ENCODE data around the gene C21orf91. TPM values are rescaled to one million over a fixed set of nuclear protein-coding genes. Genes with fewer than 3 reads are reported as not detected.

Gene C21orf91
- total RNA-seq, 1 donor from 2014 or later, result 5.6 TPM

GRCh38 chr21:17759511-17760178 lies 59.5 kb downstream of the C21orf91 start:
- Histone ChIP-seq H3K4me3 (ENCODE audit: low read depth, low read length) (no peak overlapping the region), H3K36me3 (ENCODE audit: control insufficient read depth, insufficient read depth, low read length) (no peaks in the 10 kb centered on the region), H3K27me3 (ENCODE audit: control insufficient read depth, insufficient read depth, low read length) (no peaks in the 10 kb centered on the region)
- TF ChIP-seq CTCF (IDR thresholded peaks at IDR 0.05; ENCODE audit: insufficient read depth, low read length, poor library complexity, severe bottlenecking), result no peak
- no peak for DNase-seq (ENCODE audit: low read depth)

GRCh38 chr21:17758683-17759082 lies 60.5 kb downstream of the C21orf91 start:
- TF ChIP-seq CTCF (IDR thresholded peaks at IDR 0.05; ENCODE audit: insufficient read depth, low read length, poor library complexity, severe bottlenecking), result no peak
- H3K36me3 ChIP-seq (ENCODE audit: control insufficient read depth, insufficient read depth, low read length), result no peaks in the 10 kb centered on the region
- DNase-seq (ENCODE audit: low read depth), result no peak
- H3K4me3 ChIP-seq (ENCODE audit: low read depth, low read length), result no peak overlapping the region
- H3K27me3 ChIP-seq (ENCODE audit: control insufficient read depth, insufficient read depth, low read length), result no peaks in the 10 kb centered on the region

- Histone ChIP-seq H3K36me3 (ENCODE audit: control insufficient read depth, insufficient read depth, low read length) (no peaks in the 10 kb centered on the region), H3K4me3 (ENCODE audit: low read depth, low read length) (no peak overlapping the region), H3K27me3 (ENCODE audit: control insufficient read depth, insufficient read depth, low read length) (no peaks in the 10 kb centered on the region)
- no peak for TF ChIP-seq CTCF (IDR thresholded peaks at IDR 0.05; ENCODE audit: insufficient read depth, low read length, poor library complexity, severe bottlenecking)
- DNase-seq (ENCODE audit: low read depth), result no peak
Measured at GRCh38 chr21:17757671-17758070, 61.5 kb downstream of the C21orf91 start.

- no peaks in the 10 kb centered on the region for H3K36me3 ChIP-seq (ENCODE audit: control insufficient read depth, insufficient read depth, low read length)
- H3K4me3 ChIP-seq (ENCODE audit: low read depth, low read length), result no peak overlapping the region
- no peak for TF ChIP-seq CTCF (IDR thresholded peaks at IDR 0.05; ENCODE audit: insufficient read depth, low read length, poor library complexity, severe bottlenecking)
- DNase-seq (ENCODE audit: low read depth), result no peak
- no peaks in the 10 kb centered on the region for H3K27me3 ChIP-seq (ENCODE audit: control insufficient read depth, insufficient read depth, low read length)
Measured at GRCh38 chr21:17753736-17754135, 65.4 kb downstream of the C21orf91 start.

GRCh38 chr21:17752171-17752570 lies 67.0 kb downstream of the C21orf91 start:
- DNase-seq (ENCODE audit: low read depth), result no peak
- Histone ChIP-seq H3K4me3 (ENCODE audit: low read depth, low read length) (no peak overlapping the region), H3K27me3 (ENCODE audit: control insufficient read depth, insufficient read depth, low read length) (no peaks in the 10 kb centered on the region), H3K36me3 (ENCODE audit: control insufficient read depth, insufficient read depth, low read length) (no peaks in the 10 kb centered on the region)
- TF ChIP-seq CTCF (IDR thresholded peaks at IDR 0.05; ENCODE audit: insufficient read depth, low read length, poor library complexity, severe bottlenecking), result no peak

GRCh38 chr21:17746920-17747319 lies 72.2 kb downstream of the C21orf91 start:
- Histone ChIP-seq H3K27me3 (ENCODE audit: control insufficient read depth, insufficient read depth, low read length) (no peaks in the 10 kb centered on the region), H3K4me3 (ENCODE audit: low read depth, low read length) (no peak overlapping the region), H3K36me3 (ENCODE audit: control insufficient read depth, insufficient read depth, low read length) (no peaks in the 10 kb centered on the region)
- no peak for DNase-seq (ENCODE audit: low read depth)
- no peak for TF ChIP-seq CTCF (IDR thresholded peaks at IDR 0.05; ENCODE audit: insufficient read depth, low read length, poor library complexity, severe bottlenecking)

All from kidney epithelial cell (primary cell).